GM23248 (cell line): ENCODE measurements around the gene QRICH2.

Source experiments
- EZH2 ChIP-seq: fragments of 200-600 bp; sonication (generic); IDR thresholded peaks from 2 replicates; pipeline ENCODE4 v1.6.1; 2018; ENCODE audit warnings: antibody characterized with exemption, mild to moderate bottlenecking; ENCODE audit not compliant: insufficient read depth, poor library complexity, severe bottlenecking
- EZH2phosphoT487 ChIP-seq: fragments of 200-600 bp; sonication (generic); IDR thresholded peaks from 2 replicates; pipeline ENCODE4 v1.6.1; 2018; ENCODE audit warnings: antibody characterized with exemption, moderate library complexity, mild to moderate bottlenecking, low read depth; ENCODE audit not compliant: insufficient read depth

GRCh38 chr17:76343106-76343505 lies 35.0 kb upstream of the QRICH2 start:
- TF ChIP-seq EZH2, result no peak
- no peak for TF ChIP-seq EZH2phosphoT487
